GM06990 (cell line): ENCODE results near the gene PRKN.

Experiments
- DNase-seq: peaks from one replicate; pipeline ENCODE4 v3.0.0-alpha.2; 2011; ENCODE audit not compliant: insufficient read length; ENCODE audit errors: extremely low read depth
- H3K27me3 ChIP-seq: replicated peaks from 2 replicates; pipeline ENCODE4 v1.6.0; 2011; ENCODE audit warnings: low read length; ENCODE audit not compliant: control insufficient read depth, insufficient read depth
- H3K36me3 ChIP-seq: 2 replicates; pipeline ENCODE4 v1.5.1; 2011; ENCODE audit warnings: low read length; ENCODE audit not compliant: control insufficient read depth, insufficient read depth
- H3K4me3 ChIP-seq: replicated peaks from 2 replicates; pipeline ENCODE4 v1.5.1; 2011; ENCODE audit warnings: low read depth, mild to moderate bottlenecking, control low read depth, low read length
- TF ChIP-seq, protein P1 (sequence below): IDR thresholded peaks from 2 replicates; pipeline ENCODE4 v1.5.1; 2011; ENCODE audit warnings: low read length, control low read depth, mild to moderate bottlenecking, inconsistent platforms; ENCODE audit not compliant: insufficient read depth, poor library complexity, severe bottlenecking

The PRKN gene

DNA sequence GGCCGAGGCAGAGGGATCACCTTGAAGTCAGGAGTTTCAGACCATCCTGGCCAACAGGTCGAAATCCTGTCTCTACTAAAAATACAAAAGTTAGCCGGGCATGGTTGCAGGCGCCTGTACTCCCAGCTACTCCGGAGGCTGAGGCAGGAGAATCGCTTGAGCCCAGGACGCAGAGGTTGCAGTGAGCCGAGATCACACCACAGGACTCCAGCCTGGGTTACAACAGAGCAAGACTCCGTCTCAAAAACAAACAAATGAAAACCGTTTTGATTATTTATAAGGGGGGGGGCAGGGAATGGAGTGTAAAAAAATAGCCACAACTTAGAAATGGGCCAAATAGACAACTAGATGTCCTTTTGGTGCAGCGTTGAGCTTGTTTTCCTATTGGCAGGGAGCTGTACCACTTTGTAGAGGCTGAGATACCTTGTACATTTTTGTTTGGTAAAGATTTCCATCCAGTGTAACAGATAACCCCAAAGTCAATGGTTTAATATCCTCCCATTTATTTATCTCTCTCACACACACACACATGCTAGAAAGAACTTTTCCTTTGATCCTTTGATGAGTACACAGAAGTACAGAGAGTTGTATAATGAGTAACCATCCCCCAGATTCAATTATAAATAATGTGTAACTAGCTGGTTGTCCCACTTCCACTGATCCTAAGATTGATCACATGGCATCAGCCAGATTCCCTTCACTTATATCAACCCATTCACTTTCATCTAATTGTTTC, 477.5 kb downstream of the PRKN start:
- DNase-seq, result no peak
- H3K4me3 ChIP-seq, result no peak overlapping the region
- H3K27me3 ChIP-seq, result no peaks in the 10 kb centered on the region
- TF ChIP-seq, protein P1, sequence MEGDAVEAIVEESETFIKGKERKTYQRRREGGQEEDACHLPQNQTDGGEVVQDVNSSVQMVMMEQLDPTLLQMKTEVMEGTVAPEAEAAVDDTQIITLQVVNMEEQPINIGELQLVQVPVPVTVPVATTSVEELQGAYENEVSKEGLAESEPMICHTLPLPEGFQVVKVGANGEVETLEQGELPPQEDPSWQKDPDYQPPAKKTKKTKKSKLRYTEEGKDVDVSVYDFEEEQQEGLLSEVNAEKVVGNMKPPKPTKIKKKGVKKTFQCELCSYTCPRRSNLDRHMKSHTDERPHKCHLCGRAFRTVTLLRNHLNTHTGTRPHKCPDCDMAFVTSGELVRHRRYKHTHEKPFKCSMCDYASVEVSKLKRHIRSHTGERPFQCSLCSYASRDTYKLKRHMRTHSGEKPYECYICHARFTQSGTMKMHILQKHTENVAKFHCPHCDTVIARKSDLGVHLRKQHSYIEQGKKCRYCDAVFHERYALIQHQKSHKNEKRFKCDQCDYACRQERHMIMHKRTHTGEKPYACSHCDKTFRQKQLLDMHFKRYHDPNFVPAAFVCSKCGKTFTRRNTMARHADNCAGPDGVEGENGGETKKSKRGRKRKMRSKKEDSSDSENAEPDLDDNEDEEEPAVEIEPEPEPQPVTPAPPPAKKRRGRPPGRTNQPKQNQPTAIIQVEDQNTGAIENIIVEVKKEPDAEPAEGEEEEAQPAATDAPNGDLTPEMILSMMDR, result no peak
- no peaks in the 10 kb centered on the region for H3K36me3 ChIP-seq

DNA sequence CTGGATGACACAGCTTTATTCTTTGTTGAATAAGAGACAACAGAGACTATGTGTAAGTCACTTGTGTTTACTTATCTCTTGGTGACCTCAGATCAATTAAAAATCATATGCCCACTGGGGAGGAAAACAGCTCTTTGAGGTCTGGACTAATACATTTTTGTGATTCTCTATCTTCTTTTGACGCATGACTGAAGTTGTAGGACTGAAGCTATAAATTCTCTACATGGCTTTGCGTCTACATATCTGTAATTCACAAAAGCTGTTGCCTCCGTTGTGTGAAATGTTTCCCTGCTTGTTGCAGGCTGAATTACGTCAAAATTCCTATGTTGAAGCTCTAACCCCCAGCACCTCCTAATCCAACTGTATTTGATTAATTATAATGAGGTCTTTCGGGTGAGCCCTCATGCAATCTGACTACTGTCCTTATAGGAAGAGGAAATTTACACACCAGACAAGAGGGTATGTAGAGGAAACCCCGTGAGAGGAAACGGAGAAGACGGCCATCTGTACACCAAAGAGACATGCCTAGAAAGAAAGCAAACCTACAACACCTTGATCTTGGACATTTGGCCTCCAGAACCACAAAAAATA, 481.6 kb downstream of the PRKN start:
- no peaks in the 10 kb centered on the region for H3K36me3 ChIP-seq
- DNase-seq, result no peak
- H3K27me3 ChIP-seq, result no peaks in the 10 kb centered on the region
- H3K4me3 ChIP-seq, result no peak overlapping the region
- TF ChIP-seq, protein P1, result no peak

DNA sequence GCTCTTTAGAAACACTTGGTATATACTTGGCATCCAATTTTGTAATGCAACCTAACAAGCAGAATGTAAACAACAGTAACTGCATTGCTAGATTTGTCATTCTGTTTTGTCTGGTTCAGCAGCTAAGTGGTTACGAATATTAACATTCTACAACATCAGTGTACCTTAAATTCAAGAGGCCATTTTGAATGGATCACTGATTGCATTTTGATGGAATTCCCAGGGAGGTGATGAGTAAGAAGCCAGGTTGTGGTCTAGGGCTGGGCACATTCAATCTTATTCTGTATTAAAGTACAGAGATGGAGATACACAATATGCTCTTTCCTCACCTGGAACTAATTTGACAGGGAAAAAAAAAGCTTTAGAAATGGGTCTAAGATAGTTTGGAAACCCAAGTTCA, 483.5 kb downstream of the PRKN start:
- Histone ChIP-seq H3K36me3 (no peaks in the 10 kb centered on the region), H3K27me3 (no peaks in the 10 kb centered on the region), H3K4me3 (no peak overlapping the region)
- TF ChIP-seq, protein P1, result no peak
- DNase-seq, result no peak

DNA sequence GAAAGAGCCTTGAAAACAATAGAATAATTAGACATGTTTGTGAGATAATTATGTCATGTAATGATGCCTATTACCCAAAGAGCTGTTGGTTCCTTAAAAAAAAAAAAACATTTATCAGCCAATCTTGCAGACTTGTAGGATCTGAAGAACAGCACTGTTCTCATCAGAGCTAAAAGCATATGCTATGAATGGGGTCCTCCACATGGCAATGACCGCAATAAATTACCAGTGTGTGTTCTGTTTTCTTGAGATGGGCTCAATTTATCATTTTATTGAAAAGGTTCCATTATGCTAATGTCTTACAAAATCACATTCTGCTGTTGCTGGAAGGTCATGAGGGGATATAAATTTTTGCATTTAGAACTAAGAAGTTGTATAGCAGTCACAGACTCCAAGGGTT, 484.7 kb downstream of the PRKN start:
- Histone ChIP-seq H3K36me3 (no peaks in the 10 kb centered on the region), H3K27me3 (no peaks in the 10 kb centered on the region), H3K4me3 (no peak overlapping the region)
- TF ChIP-seq, protein P1, result no peak
- DNase-seq, result no peak

DNA sequence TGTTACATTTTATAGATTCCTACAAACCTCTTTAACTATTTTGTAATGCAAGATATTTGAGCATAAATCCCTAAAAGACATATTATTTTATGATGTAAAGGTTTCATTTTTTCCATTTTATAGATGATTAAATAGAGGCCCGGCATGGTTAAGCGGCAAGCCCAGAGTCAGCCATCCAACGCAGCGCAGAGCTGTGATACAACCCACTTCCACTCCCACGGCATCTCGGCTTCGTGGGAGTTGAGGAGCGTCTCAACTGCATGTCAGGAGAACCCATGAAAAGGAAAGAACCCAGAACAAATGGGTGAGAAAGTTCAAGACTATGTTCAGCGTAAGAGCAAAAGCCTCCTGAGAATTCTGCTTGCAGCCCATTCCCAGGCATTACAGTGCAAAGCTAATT, 488.2 kb downstream of the PRKN start:
- H3K4me3 ChIP-seq, result no peak overlapping the region
- TF ChIP-seq, protein P1, result no peak
- DNase-seq, result no peak
- no peaks in the 10 kb centered on the region for H3K27me3 ChIP-seq
- H3K36me3 ChIP-seq, result no peaks in the 10 kb centered on the region
